Measurements from ENCODE around the gene MGAT5.

DNA sequence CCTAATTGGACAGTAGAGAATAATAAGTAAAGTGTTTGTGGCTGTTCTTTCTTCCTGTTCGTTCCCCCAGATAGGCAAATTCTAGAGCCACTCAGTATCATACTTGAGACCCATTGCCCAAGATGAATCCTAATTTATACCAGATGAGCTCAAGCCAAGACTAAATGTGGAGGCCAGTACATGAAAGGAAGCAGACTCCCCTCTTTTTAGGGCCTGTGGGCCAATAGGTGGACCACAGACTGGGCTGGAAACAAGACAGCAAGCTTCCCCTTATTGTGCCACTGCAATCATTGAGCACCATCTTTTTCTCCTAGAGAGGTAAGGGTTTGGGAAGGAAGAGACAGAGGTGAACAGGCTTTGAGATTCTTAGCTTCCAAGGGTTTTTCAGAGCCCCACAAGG is 141.9 kb downstream of the MGAT5 start:
- TF ChIP-seq, protein P1, sequence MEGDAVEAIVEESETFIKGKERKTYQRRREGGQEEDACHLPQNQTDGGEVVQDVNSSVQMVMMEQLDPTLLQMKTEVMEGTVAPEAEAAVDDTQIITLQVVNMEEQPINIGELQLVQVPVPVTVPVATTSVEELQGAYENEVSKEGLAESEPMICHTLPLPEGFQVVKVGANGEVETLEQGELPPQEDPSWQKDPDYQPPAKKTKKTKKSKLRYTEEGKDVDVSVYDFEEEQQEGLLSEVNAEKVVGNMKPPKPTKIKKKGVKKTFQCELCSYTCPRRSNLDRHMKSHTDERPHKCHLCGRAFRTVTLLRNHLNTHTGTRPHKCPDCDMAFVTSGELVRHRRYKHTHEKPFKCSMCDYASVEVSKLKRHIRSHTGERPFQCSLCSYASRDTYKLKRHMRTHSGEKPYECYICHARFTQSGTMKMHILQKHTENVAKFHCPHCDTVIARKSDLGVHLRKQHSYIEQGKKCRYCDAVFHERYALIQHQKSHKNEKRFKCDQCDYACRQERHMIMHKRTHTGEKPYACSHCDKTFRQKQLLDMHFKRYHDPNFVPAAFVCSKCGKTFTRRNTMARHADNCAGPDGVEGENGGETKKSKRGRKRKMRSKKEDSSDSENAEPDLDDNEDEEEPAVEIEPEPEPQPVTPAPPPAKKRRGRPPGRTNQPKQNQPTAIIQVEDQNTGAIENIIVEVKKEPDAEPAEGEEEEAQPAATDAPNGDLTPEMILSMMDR (IDR thresholded peaks at IDR 0.05), result no peak
- TF ChIP-seq POLR2A (IDR thresholded peaks at IDR 0.05), result no peak

Measured in uterus (tissue), 2 donors.